Measurements from ENCODE around the gene ADK.
"Not testable (repeated sequence)": the region's sequence is repeated elsewhere in the genome, so short reads cannot be mapped to it uniquely, and the experiment has no call there.

Gene ADK

DNA sequence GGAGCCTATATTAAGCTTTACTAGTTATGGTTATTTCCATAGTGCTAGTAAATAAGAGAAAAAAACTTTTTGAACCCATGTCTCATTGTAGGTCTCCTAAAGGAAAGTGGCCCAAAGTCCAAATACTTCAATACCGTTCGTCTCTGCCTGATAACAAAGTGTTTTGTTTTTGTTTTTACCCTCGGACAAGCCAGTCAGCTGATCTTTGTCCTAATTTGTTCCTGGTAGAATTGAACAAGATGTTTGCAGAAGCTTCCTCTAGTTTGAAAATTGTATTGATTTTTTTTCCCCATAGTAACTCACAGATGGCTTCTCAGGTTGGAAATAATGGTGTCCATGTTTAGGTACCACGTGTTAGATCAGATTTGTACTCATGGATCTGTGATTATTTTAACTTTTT is 339.5 kb downstream of the ADK start:
- Histone ChIP-seq H3K27me3 (ENCODE audit: insufficient read depth, poor library complexity, severe bottlenecking) (no peaks in the 10 kb centered on the region), H3K27ac (replicated peaks) (no peak overlapping the region), H3K4me3 (replicated peaks; ENCODE audit: insufficient read depth, low read length) (no peak overlapping the region)
- TF ChIP-seq POLR2AphosphoS5 (IDR thresholded peaks at IDR 0.05; ENCODE audit: low read depth) = no peak
- TF ChIP-seq CTCF (IDR thresholded peaks at IDR 0.05; ENCODE audit: insufficient read depth, low read length) = no peak
- TF ChIP-seq, protein P1, sequence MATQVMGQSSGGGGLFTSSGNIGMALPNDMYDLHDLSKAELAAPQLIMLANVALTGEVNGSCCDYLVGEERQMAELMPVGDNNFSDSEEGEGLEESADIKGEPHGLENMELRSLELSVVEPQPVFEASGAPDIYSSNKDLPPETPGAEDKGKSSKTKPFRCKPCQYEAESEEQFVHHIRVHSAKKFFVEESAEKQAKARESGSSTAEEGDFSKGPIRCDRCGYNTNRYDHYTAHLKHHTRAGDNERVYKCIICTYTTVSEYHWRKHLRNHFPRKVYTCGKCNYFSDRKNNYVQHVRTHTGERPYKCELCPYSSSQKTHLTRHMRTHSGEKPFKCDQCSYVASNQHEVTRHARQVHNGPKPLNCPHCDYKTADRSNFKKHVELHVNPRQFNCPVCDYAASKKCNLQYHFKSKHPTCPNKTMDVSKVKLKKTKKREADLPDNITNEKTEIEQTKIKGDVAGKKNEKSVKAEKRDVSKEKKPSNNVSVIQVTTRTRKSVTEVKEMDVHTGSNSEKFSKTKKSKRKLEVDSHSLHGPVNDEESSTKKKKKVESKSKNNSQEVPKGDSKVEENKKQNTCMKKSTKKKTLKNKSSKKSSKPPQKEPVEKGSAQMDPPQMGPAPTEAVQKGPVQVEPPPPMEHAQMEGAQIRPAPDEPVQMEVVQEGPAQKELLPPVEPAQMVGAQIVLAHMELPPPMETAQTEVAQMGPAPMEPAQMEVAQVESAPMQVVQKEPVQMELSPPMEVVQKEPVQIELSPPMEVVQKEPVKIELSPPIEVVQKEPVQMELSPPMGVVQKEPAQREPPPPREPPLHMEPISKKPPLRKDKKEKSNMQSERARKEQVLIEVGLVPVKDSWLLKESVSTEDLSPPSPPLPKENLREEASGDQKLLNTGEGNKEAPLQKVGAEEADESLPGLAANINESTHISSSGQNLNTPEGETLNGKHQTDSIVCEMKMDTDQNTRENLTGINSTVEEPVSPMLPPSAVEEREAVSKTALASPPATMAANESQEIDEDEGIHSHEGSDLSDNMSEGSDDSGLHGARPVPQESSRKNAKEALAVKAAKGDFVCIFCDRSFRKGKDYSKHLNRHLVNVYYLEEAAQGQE (IDR thresholded peaks at IDR 0.05; ENCODE audit: insufficient replicate concordance, low read depth) = no peak
- TF ChIP-seq SPI1 (IDR thresholded peaks at IDR 0.05; ENCODE audit: borderline replicate concordance, low read depth) = no peak
- no peak for TF ChIP-seq GABPA (IDR thresholded peaks at IDR 0.05; ENCODE audit: low read depth)
- no peak for DNase-seq (ENCODE audit: low read depth in 1 of 2, low spot score in 1 of 2)

GRCh38 chr10:74491014-74491413 is 340.0 kb downstream of the ADK start:
- DNase-seq (ENCODE audit: low read depth in 1 of 2, low spot score in 1 of 2) = no peak
- Histone ChIP-seq H3K4me3 (replicated peaks; ENCODE audit: insufficient read depth, low read length) (no peak overlapping the region), H3K27ac (replicated peaks) (no peak overlapping the region), H3K27me3 (ENCODE audit: insufficient read depth, poor library complexity, severe bottlenecking) (no peaks in the 10 kb centered on the region)
- TF ChIP-seq GABPA (IDR thresholded peaks at IDR 0.05; ENCODE audit: low read depth) (no peak), SPI1 (IDR thresholded peaks at IDR 0.05; ENCODE audit: borderline replicate concordance, low read depth) (no peak), CTCF (IDR thresholded peaks at IDR 0.05; ENCODE audit: insufficient read depth, low read length) (no peak), POLR2AphosphoS5 (IDR thresholded peaks at IDR 0.05; ENCODE audit: low read depth) (no peak)
- TF ChIP-seq, protein P1 (IDR thresholded peaks at IDR 0.05; ENCODE audit: insufficient replicate concordance, low read depth) = no peak

DNA sequence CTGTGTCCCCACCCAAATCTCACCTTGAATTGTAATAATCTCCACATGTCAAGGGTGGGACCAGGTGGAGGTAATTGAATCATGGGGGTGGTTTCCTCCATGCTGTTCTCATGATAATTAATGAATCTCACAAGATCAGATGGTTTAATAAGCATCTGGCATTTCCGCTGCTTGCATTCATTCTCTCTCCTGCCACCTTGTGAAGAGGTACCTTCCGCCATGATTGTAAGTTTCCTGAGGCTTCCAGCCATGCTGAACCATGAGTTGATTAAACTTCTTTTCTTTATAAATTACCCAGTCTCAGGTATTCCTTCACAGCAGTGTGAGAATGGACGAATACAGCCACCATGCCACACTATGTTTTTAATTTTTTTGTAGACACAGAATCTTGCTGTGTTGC is 345.3 kb downstream of the ADK start:
- not testable (repeated sequence) for H3K27ac ChIP-seq (replicated peaks); H3K27me3 ChIP-seq (ENCODE audit: insufficient read depth, poor library complexity, severe bottlenecking); H3K4me3 ChIP-seq (replicated peaks; ENCODE audit: insufficient read depth, low read length); DNase-seq (ENCODE audit: low read depth in 1 of 2, low spot score in 1 of 2)

GRCh38 chr10:74498664-74499063 is 347.6 kb downstream of the ADK start:
- H3K27ac ChIP-seq (replicated peaks); H3K27me3 ChIP-seq (ENCODE audit: insufficient read depth, poor library complexity, severe bottlenecking); H3K4me3 ChIP-seq (replicated peaks; ENCODE audit: insufficient read depth, low read length); DNase-seq (ENCODE audit: low read depth in 1 of 2, low spot score in 1 of 2): not testable (repeated sequence)

DNA sequence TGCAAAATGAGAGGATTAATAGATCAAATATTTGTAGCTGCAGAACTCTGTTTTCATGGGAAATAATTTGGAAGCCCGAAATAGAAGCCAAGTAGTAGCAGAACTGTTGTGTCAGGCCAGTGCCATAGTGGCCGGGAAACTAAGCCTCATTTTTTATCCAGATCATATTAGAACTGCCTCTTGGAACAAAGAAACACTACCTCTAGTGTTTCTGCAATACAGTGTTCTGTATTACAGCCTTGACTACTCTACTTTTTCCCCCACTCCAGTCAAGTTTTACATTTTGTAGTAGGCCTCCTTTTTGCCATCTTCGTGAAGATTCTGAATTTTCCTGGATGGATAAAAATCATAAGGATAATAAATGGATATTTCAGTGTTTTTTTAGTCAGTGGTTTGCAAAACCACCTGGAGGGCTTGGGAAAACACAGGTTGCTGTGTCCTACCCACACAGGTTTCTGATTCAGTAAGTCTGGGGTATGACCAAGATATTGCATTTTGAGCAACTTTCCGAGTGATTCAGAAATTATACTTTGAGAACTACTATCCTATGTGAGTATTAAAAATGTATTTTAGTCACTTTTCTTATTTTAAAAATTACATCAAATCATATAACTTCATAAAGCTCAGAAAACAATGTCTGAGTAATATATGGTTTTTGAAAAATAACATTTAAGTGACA is 349.1 kb downstream of the ADK start:
- Histone ChIP-seq H3K27me3 (ENCODE audit: insufficient read depth, poor library complexity, severe bottlenecking) (no peaks in the 10 kb centered on the region), H3K4me3 (replicated peaks; ENCODE audit: insufficient read depth, low read length) (no peak overlapping the region)
- no peak for DNase-seq (ENCODE audit: low read depth in 1 of 2, low spot score in 1 of 2)

More for the DNA sequence above, 349.1 kb downstream of the ADK start:
- TF ChIP-seq, protein P1 (IDR thresholded peaks at IDR 0.05; ENCODE audit: insufficient replicate concordance, low read depth) = no peak
- TF ChIP-seq GABPA (IDR thresholded peaks at IDR 0.05; ENCODE audit: low read depth) (no peak), POLR2AphosphoS5 (IDR thresholded peaks at IDR 0.05; ENCODE audit: low read depth) (no peak), CTCF (IDR thresholded peaks at IDR 0.05; ENCODE audit: insufficient read depth, low read length) (no peak), SPI1 (IDR thresholded peaks at IDR 0.05; ENCODE audit: borderline replicate concordance, low read depth) (no peak)
- no peak overlapping the region for H3K27ac ChIP-seq (replicated peaks)

Data from HL-60 (cell line).